ENCODE measurements around the gene ZNRF1. TPM values are rescaled to one million over a fixed set of nuclear protein-coding genes. Genes with fewer than 3 reads are reported as not detected.

The ZNRF1 gene
- total and polyA plus RNA-seq, 11 donors = 12.8 to 43.3 (median 23.2) TPM

GRCh38 chr16:75059411-75059810 lies 60.6 kb downstream of the ZNRF1 start:
- no peak for ATAC-seq
- H3K4me3 ChIP-seq = no peak overlapping the region
- no peaks in the 10 kb centered on the region for H3K27me3 ChIP-seq
- WGBS, 4 donors = 96 to 99% (median 97%) methylated on average over 5 of the region's 5 CpGs
- H3K36me3 ChIP-seq = peaks cover 0 to 6% (median 0%) of the 10 kb centered on the region in 9 donors
- no peak for DNase-seq
- peaks cover 0 to 62% (median 30%) of the 10 kb centered on the region in 12 donors for H3K4me1 ChIP-seq
- peak overlapping the region in 1 of 12 donors; percentile 45 for H3K27ac ChIP-seq
- intact Hi-C loops (cut with DNase I) = loop anchor here in 1 of 10 donors (5.0 kb wide), 1 partner anchor 43 kb away; no protein-coding TSS in a partner anchor
- no peaks in the 10 kb centered on the region for H3K9me3 ChIP-seq
- TF ChIP-seq, protein P1, sequence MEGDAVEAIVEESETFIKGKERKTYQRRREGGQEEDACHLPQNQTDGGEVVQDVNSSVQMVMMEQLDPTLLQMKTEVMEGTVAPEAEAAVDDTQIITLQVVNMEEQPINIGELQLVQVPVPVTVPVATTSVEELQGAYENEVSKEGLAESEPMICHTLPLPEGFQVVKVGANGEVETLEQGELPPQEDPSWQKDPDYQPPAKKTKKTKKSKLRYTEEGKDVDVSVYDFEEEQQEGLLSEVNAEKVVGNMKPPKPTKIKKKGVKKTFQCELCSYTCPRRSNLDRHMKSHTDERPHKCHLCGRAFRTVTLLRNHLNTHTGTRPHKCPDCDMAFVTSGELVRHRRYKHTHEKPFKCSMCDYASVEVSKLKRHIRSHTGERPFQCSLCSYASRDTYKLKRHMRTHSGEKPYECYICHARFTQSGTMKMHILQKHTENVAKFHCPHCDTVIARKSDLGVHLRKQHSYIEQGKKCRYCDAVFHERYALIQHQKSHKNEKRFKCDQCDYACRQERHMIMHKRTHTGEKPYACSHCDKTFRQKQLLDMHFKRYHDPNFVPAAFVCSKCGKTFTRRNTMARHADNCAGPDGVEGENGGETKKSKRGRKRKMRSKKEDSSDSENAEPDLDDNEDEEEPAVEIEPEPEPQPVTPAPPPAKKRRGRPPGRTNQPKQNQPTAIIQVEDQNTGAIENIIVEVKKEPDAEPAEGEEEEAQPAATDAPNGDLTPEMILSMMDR (IDR thresholded peaks at IDR 0.05) = no peak
- TF ChIP-seq POLR2A (IDR thresholded peaks at IDR 0.05) = no peak

DNA sequence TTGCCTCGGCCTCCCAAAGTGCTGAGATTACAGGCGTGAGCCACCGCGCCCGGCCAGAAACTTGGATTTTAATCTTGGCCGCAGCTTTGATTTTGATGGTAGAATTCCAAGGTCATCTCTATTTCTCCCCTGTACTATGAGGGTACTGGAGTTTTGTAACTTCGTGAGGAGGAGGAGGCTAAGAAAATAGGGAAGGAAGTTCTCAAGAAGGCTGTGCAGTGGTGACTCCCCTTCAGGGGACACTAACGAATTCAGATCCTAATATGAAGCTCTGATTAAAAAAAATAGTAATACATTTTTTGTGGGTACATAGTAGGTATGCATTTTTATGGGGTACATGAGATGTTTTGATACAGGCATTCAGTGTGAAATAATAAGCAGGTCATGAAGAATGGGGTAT lies 61.9 kb downstream of the ZNRF1 start:
- H3K4me1 ChIP-seq = peaks cover 0 to 62% (median 27%) of the 10 kb centered on the region in 12 donors
- H3K4me3 ChIP-seq = no peak overlapping the region
- H3K27ac ChIP-seq = peak overlapping the region in 1 of 12 donors; percentile 84
- H3K27me3 ChIP-seq = no peaks in the 10 kb centered on the region
- ATAC-seq = no peak
- 57 to 68% (median 62%) methylated on average over 8 of the region's 8 CpGs for WGBS, 4 donors
- H3K9me3 ChIP-seq = no peaks in the 10 kb centered on the region
- H3K36me3 ChIP-seq = peaks cover 0 to 5% (median 0%) of the 10 kb centered on the region in 9 donors
- no peak for DNase-seq
- TF ChIP-seq POLR2A (IDR thresholded peaks at IDR 0.05) = no peak
- TF ChIP-seq, protein P1 (IDR thresholded peaks at IDR 0.05) = no peak
- intact Hi-C loops (cut with DNase I) = loop anchor here in 2 of 10 donors (5.0 to 10.0 kb wide), 2 partner anchors 47 to 56 kb away; no protein-coding TSS in a partner anchor

DNA sequence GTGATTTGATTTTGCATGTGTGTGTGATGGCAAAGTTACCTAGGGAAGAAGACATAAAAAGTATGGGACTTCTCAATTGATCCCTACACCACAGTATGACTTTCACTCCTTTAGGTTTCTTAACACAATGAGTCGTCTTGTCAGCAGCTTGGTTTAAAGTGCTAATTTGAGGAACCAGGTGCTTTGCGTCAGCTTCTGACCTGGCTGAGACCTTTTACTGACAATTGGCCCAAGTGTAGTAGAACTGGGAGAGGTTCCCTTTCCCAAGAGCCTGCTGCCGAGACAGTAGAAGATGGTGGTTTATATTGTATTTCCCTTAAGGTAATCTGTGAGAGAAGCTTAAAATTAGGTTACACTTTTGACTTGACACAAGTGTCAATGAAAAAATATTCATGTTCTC lies 62.8 kb downstream of the ZNRF1 start:
- no peaks in the 10 kb centered on the region for H3K27me3 ChIP-seq
- no peak for ATAC-seq
- TF ChIP-seq, protein P1 (IDR thresholded peaks at IDR 0.05) = no peak
- TF ChIP-seq POLR2A (IDR thresholded peaks at IDR 0.05) = no peak
- H3K36me3 ChIP-seq = no peaks in the 10 kb centered on the region
- WGBS, 4 donors = 59 to 83% (median 62%) methylated on average over 3 of the region's 3 CpGs
- intact Hi-C loops (cut with DNase I) = loop anchor here in 2 of 10 donors (5.0 to 10.0 kb wide), 2 partner anchors 46 to 57 kb away; no protein-coding TSS in a partner anchor
- no peak overlapping the region for H3K4me3 ChIP-seq
- H3K9me3 ChIP-seq = no peaks in the 10 kb centered on the region
- H3K4me1 ChIP-seq = peaks cover 0 to 62% (median 28%) of the 10 kb centered on the region in 12 donors
- DNase-seq = no peak
- H3K27ac ChIP-seq = peak overlapping the region in 11 of 12 donors; percentile 37 to 84 (median 73)

DNA sequence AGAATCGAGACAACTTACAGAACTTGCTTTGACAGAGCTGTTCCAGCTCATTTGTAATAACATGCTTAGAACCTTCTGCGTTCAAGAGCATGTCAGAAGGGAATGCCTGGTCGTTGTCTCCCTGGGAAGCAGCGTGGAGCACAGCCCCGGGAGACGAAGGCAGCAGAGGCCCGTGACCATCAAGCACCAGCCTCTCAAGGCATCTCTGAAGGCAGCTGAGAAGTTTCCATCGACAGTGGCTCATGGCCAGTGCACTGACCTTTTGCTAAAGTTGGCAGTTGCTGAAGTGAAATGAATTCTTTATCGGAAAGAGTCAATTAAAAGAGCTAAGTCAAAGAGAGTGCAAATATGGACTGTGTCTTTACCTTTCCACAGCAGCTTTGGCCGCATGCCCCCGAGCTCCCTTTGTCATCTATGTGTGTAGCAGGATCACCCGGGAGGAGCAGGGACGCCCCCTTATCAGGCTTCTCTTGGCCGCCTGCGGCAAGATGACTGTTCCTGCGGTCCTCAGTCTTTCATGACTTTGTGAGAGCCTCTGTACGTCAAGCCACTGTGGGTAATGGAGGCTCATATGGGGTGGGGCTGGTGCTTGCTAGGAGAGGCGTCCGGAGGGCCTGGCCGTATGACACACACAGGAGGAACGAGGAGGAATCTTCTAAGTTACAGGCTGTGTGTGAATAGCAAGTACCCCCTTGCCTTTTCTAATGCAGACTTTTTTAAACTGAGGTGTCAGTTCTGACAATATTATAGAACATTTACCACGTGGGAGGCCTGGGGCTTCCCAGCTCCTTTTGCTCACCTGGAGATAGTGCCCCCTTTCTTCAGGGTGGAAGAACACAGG lies 63.5 kb downstream of the ZNRF1 start:
- Histone ChIP-seq H3K9me3 (no peaks in the 10 kb centered on the region), H3K27ac (peak overlapping the region in 11 of 12 donors; percentile 37 to 84 (median 73)), H3K4me1 (peaks cover 0 to 57% (median 27%) of the 10 kb centered on the region in 12 donors), H3K4me3 (peak overlapping the region in 1 of 12 donors; percentile 22), H3K27me3 (no peaks in the 10 kb centered on the region), H3K36me3 (no peaks in the 10 kb centered on the region)
- intact Hi-C loops (cut with DNase I) = loop anchor here in 2 of 10 donors (5.0 to 10.0 kb wide), 2 partner anchors 45 to 58 kb away; no protein-coding TSS in a partner anchor
- TF ChIP-seq, protein P1 (IDR thresholded peaks at IDR 0.05) = no peak
- TF ChIP-seq POLR2A (IDR thresholded peaks at IDR 0.05) = no peak
- DNase-seq (peak; percentile 53 to 90 (median 81)), ATAC-seq (peak; percentile 68 to 92 (median 82))
- 37 to 51% (median 39%) methylated on average over 22 of the region's 22 CpGs for WGBS, 4 donors

Data from heart left ventricle (tissue), 16 donors.